HCT116 (cell line): ENCODE results near the gene DRICH1. TPM values are rescaled to one million over a fixed set of nuclear protein-coding genes. Genes with fewer than 3 reads are reported as not detected.

ENCODE experiments used
- ATAC-seq: fragments of 200-7000 bp; cut with Tn5 transposase; 2 replicates; pipeline ENCODE4 v1.9.1; 2020; ENCODE audit warnings: mild to moderate bottlenecking, moderate library complexity
- BruUV-seq: library from RNA; stranded (reverse); fragments of 400-500 nt; replicated peaks from 2 replicates; lab custom pipeline; 2021; lab: Mats Ljungman, UMichigan
- CTCF ChIA-PET: fragments of 300-600 bp; sonication (Branson Sonifier 250); formaldehyde crosslinking; loops from one replicate; lab custom pipeline; 2021; ENCODE audit warnings: antibody characterized with exemption; lab: Charles Lee
- POLR2A ChIA-PET: fragments of 300-600, 350-600 bp; sonication (Branson Sonifier 250); formaldehyde crosslinking; loops from one replicate; lab custom pipeline; 2021; ENCODE audit warnings: antibody characterized with exemption; lab: Charles Lee
- RAD21 ChIA-PET, 2 experiments: fragments of 300-600 bp; sonication (Branson Sonifier 250); formaldehyde crosslinking; loops; one replicate each; lab custom pipeline; 2023; ENCODE audit warnings: low total read pairs in 2 of 2; ENCODE audit not compliant: uncharacterized antibody in 2 of 2, unreplicated experiment in 2 of 2, low non-redundant PET in 1 of 2; lab: Charles Lee
- DNase-seq: peaks from one replicate; pipeline ENCODE4 v3.0.0-alpha.2; 2010; ENCODE audit warnings: low read depth, low spot score
- H2AFZ ChIP-seq: fragments of 200-600 bp; shearing (Covaris generic), sonication (generic); 2 replicates; pipeline ENCODE4 v1.6.1; 2017; ENCODE audit warnings: low read depth, mixed run types, mixed read lengths, antibody characterized with exemption, low read length; ENCODE audit not compliant: poor library complexity, severe bottlenecking
- H3K27ac ChIP-seq: 2 replicates; pipeline ENCODE4 v1.5.1; 2012; ENCODE audit warnings: low read depth, low read length
- H3K27me3 ChIP-seq: fragments of 200-600 bp; sonication (generic); 2 replicates; pipeline ENCODE4 v1.6.1; 2016; ENCODE audit warnings: mixed run types, low read length, mixed read lengths; ENCODE audit not compliant: insufficient read depth
- H3K36me3 ChIP-seq, 2 experiments: fragments of 200-500 bp in 1 of 2; fragments of 200-600 bp in 1 of 2; sonication (Bioruptor generic) in 1 of 2; sonication (generic) in 1 of 2; 2 replicates each; pipeline versions ENCODE4 v1.5.1 to v1.6.1; 2014 to 2016; ENCODE audit warnings: low read length in 2 of 2, inconsistent platforms in 1 of 2, mixed read lengths in 1 of 2, mixed run types in 1 of 2; ENCODE audit not compliant: insufficient read depth in 2 of 2, control insufficient read depth in 1 of 2
- H3K4me1 ChIP-seq, 2 experiments: fragments of 200-600 bp in 1 of 2; sonication (generic) in 1 of 2; 2 replicates each; pipeline versions ENCODE4 v1.5.1 to v1.6.1; 2012 to 2017; ENCODE audit warnings: low read length in 2 of 2, inconsistent platforms in 1 of 2, mild to moderate bottlenecking in 1 of 2, mixed read lengths in 1 of 2, mixed run types in 1 of 2, moderate library complexity in 1 of 2; ENCODE audit not compliant: insufficient read depth in 2 of 2, control insufficient read depth in 1 of 2
- H3K4me2 ChIP-seq: fragments of 200-600 bp; sonication (generic); 2 replicates; pipeline ENCODE4 v1.6.1; 2017; ENCODE audit warnings: mixed run types, low read length, mixed read lengths
- H3K4me3 ChIP-seq, 2 experiments: fragments of 200-600 bp in 1 of 2; sonication (generic) in 1 of 2; replicated peaks in 1 of 2; 2 replicates each; pipeline ENCODE4 v1.5.1; 2011 to 2016; ENCODE audit warnings: low read length in 2 of 2, control low read depth in 1 of 2, low read depth in 1 of 2, mild to moderate bottlenecking in 1 of 2, mixed read lengths in 1 of 2, mixed run types in 1 of 2
- H3K79me2 ChIP-seq: fragments of 200-600 bp; sonication (generic); 2 replicates; pipeline ENCODE4 v1.6.1; 2017; ENCODE audit warnings: mild to moderate bottlenecking, mixed run types, low read length, moderate library complexity, mixed read lengths; ENCODE audit not compliant: insufficient read depth
- H3K9ac ChIP-seq: fragments of 200-600 bp; sonication (generic); 2 replicates; pipeline ENCODE4 v1.6.1; 2016; ENCODE audit warnings: low read length, mixed read lengths
- H3K9me2 ChIP-seq: fragments of 200-600 bp; sonication (generic), shearing (Covaris generic); 2 replicates; pipeline ENCODE4 v1.6.1; 2017; ENCODE audit warnings: mixed run types, mild to moderate bottlenecking, moderate library complexity; ENCODE audit not compliant: insufficient read depth
- H3K9me3 ChIP-seq, 2 experiments: fragments of 200-500 bp in 1 of 2; fragments of 200-600 bp in 1 of 2; sonication (Bioruptor generic) in 1 of 2; sonication (generic) in 1 of 2; 2 replicates each; pipeline ENCODE4 v1.6.1; 2014 to 2017; ENCODE audit warnings: low read length in 2 of 2, mixed read lengths in 2 of 2, inconsistent platforms in 1 of 2, low read depth in 1 of 2, mild to moderate bottlenecking in 1 of 2, mixed run types in 1 of 2, moderate library complexity in 1 of 2; ENCODE audit not compliant: control insufficient read depth in 1 of 2, insufficient read depth in 1 of 2
- H4K20me1 ChIP-seq: fragments of 200-600 bp; sonication (generic), shearing (Covaris generic); 2 replicates; pipeline ENCODE4 v1.6.1; 2017; ENCODE audit warnings: mixed run types, mild to moderate bottlenecking, moderate library complexity; ENCODE audit not compliant: insufficient read depth
- CBX3 ChIP-seq: IDR thresholded peaks from 2 replicates; pipeline ENCODE4 v1.6.1; 2012; ENCODE audit warnings: low read depth
- FOSL1 ChIP-seq: IDR thresholded peaks from 2 replicates; pipeline ENCODE4 v1.6.1; 2012; ENCODE audit warnings: low read depth
- JUND ChIP-seq: IDR thresholded peaks from 2 replicates; pipeline ENCODE4 v1.6.1; 2012
- MAX ChIP-seq: IDR thresholded peaks from 2 replicates; pipeline ENCODE4 v1.6.1; 2012
- POLR2A ChIP-seq: IDR thresholded peaks from 2 replicates; pipeline ENCODE4 v1.7.0; 2011; ENCODE audit warnings: borderline replicate concordance; ENCODE audit not compliant: insufficient read depth, insufficient read length; ENCODE audit errors: extremely low read depth
- SIN3A ChIP-seq: IDR thresholded peaks from 2 replicates; pipeline ENCODE4 v1.6.1; 2012; ENCODE audit warnings: low read depth
- ZFX ChIP-seq: fragments of 450-650 bp; IDR thresholded peaks from 2 replicates; pipeline ENCODE4 v1.6.1; 2017
- ZNF274 ChIP-seq: fragments of 200-500 bp; sonication (Bioruptor generic); IDR thresholded peaks from 2 replicates; pipeline ENCODE4 v1.6.1; 2014; ENCODE audit warnings: mild to moderate bottlenecking, low read depth, low read length, inconsistent platforms
- intact Hi-C: fragments of 100-400 bp; cut with micrococcal nuclease; formaldehyde crosslinking; loops from 2 replicates; pipeline ENCODE4 v1.10.0; 2022
- total RNA-seq: library from RNA; stranded (reverse); gene quantifications from one replicate; pipeline ENCODE4 v1.2.1, GENCODE V29; 2021; ENCODE audit not compliant: unreplicated experiment
- TF ChIP-seq, protein P1 (sequence below): IDR thresholded peaks from 2 replicates; pipeline ENCODE4 v1.6.1; 2012; ENCODE audit warnings: low read depth

The DRICH1 gene
- total RNA-seq, 1 experiment from 2014 or later: 0.44 TPM

GRCh38 chr22:23579870-23580575 lies 52.1 kb downstream of the DRICH1 start, which contains the start of gene IGLL1:
Gene IGLL1, minus strand, starts transcription at chr22:23580290. Its CDS starts 100 bp downstream, at chr22:23580190.
- Histone ChIP-seq H3K9me3 (no peaks in the 10 kb centered on the region), H3K27ac (no peak within 1 kb of the TSS), H3K4me2 (no peak within 1 kb of the TSS), H3K9ac (no peak within 1 kb of the TSS), H3K27me3 (no peaks in the 10 kb centered on the region), H3K9me2 (no peaks in the 10 kb centered on the region), H3K4me3 (no peak within 1 kb of the TSS), H2AFZ (no peak within 1 kb of the TSS), H3K79me2 (no peaks in the 10 kb centered on the region), H4K20me1 (no peaks in the 10 kb centered on the region), H3K4me1 (no peaks in the 10 kb centered on the region), H3K36me3 (no peaks in the 10 kb centered on the region)
- ChIA-PET CTCF (interaction anchor here (1.0 to 1.3 kb wide), 2 partner anchors 11 kb away, joined by 3 to 4 read pairs; no protein-coding TSS in a partner anchor), POLR2A (no interaction called here), RAD21 (no interaction called here)
- TF ChIP-seq ZNF274 (no peak), POLR2A (no peak), MAX (no peak), CBX3 (no peak), JUND (no peak), FOSL1 (no peak), ZFX (no peak), SIN3A (no peak)
- TF ChIP-seq, protein P1, sequence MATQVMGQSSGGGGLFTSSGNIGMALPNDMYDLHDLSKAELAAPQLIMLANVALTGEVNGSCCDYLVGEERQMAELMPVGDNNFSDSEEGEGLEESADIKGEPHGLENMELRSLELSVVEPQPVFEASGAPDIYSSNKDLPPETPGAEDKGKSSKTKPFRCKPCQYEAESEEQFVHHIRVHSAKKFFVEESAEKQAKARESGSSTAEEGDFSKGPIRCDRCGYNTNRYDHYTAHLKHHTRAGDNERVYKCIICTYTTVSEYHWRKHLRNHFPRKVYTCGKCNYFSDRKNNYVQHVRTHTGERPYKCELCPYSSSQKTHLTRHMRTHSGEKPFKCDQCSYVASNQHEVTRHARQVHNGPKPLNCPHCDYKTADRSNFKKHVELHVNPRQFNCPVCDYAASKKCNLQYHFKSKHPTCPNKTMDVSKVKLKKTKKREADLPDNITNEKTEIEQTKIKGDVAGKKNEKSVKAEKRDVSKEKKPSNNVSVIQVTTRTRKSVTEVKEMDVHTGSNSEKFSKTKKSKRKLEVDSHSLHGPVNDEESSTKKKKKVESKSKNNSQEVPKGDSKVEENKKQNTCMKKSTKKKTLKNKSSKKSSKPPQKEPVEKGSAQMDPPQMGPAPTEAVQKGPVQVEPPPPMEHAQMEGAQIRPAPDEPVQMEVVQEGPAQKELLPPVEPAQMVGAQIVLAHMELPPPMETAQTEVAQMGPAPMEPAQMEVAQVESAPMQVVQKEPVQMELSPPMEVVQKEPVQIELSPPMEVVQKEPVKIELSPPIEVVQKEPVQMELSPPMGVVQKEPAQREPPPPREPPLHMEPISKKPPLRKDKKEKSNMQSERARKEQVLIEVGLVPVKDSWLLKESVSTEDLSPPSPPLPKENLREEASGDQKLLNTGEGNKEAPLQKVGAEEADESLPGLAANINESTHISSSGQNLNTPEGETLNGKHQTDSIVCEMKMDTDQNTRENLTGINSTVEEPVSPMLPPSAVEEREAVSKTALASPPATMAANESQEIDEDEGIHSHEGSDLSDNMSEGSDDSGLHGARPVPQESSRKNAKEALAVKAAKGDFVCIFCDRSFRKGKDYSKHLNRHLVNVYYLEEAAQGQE: no peak
- no peak for ATAC-seq
- intact Hi-C loops: no loop called here
- BruUV-seq: no TSS peak
- no peak for DNase-seq
